Fibroblast of skin of left quadriceps (primary cell): ENCODE measurements around the gene IGFLR1.
"Not testable (repeated sequence)": the region's sequence is repeated elsewhere in the genome, so short reads cannot be mapped to it uniquely, and the experiment has no call there.

Experiments
- DNase-seq, 2 experiments: peaks; one replicate each; pipeline ENCODE4 v3.0.0-alpha.2; 2013; ENCODE audit warnings: low read depth in 2 of 2

The IGFLR1 gene

GRCh38 chr19:35708391-35708790 lies 33.9 kb downstream of the IGFLR1 start:
- no peak for DNase-seq

- peak; percentile 16 to 23 for DNase-seq
Observed at GRCh38 chr19:35704218-35704617, 38.0 kb downstream of the IGFLR1 start, which contains the start of gene ZBTB32. Gene ZBTB32, plus strand, starts transcription at chr19:35704558. Its CDS starts 10,069 bp downstream, at chr19:35714627.

- DNase-seq = no peak
Observed at GRCh38 chr19:35703343-35703742, 38.9 kb downstream of the IGFLR1 start.

GRCh38 chr19:35702223-35703012 lies 39.8 kb downstream of the IGFLR1 start:
- peak; percentile 93 to 94 for DNase-seq

GRCh38 chr19:35696835-35697234 lies 45.4 kb downstream of the IGFLR1 start:
- DNase-seq = no peak

- DNase-seq = no peak
Observed at GRCh38 chr19:35695895-35696422, 46.3 kb downstream of the IGFLR1 start.

GRCh38 chr19:35693835-35694599 lies 48.2 kb downstream of the IGFLR1 start:
- DNase-seq = peak; percentile 52 to 55

GRCh38 chr19:35693422-35693821 lies 48.8 kb downstream of the IGFLR1 start:
- DNase-seq = no peak

GRCh38 chr19:35692010-35692409 lies 50.2 kb downstream of the IGFLR1 start:
- DNase-seq = no peak

- DNase-seq = not testable (repeated sequence)
Observed at GRCh38 chr19:35691106-35691505, 51.1 kb downstream of the IGFLR1 start.

- DNase-seq = no peak
Observed at GRCh38 chr19:35689836-35690235, 52.4 kb downstream of the IGFLR1 start.
